H9 (cell line): ENCODE data around the gene CRK. TPM values are rescaled to one million over a fixed set of nuclear protein-coding genes. Genes with fewer than 3 reads are reported as not detected.
A peak's percentile ranks its signal among the peaks of the same experiment; 100 is the strongest.

Experiments used
- DNase-seq: peaks from one replicate; pipeline ENCODE4 v3.0.0-alpha.2; 2017
- H2AFZ ChIP-seq: one replicate; pipeline ENCODE4 v1.6.1; 2013; ENCODE audit warnings: mild to moderate bottlenecking, low read length, control low read depth, moderate library complexity
- H2AK5ac ChIP-seq: 2 replicates; pipeline ENCODE4 v1.6.1; 2013; ENCODE audit warnings: low read length, control low read depth, mixed read lengths; ENCODE audit not compliant: insufficient read length
- H2BK120ac ChIP-seq: one replicate; pipeline ENCODE4 v1.6.1; 2013; ENCODE audit warnings: low read depth, mild to moderate bottlenecking, low read length, control low read depth, inconsistent platforms; ENCODE audit not compliant: poor library complexity, severe bottlenecking
- H2BK12ac ChIP-seq: 2 replicates; pipeline ENCODE4 v1.6.1; 2013; ENCODE audit warnings: low read length, control low read depth, mixed read lengths, low read depth; ENCODE audit not compliant: insufficient read length
- H2BK15ac ChIP-seq: 2 replicates; pipeline ENCODE4 v1.6.1; 2013; ENCODE audit warnings: low read depth, low read length, control low read depth
- H2BK20ac ChIP-seq: one replicate; pipeline ENCODE4 v1.6.1; 2013; ENCODE audit warnings: low read depth, mild to moderate bottlenecking, low read length, control low read depth, inconsistent platforms; ENCODE audit not compliant: poor library complexity, severe bottlenecking
- H2BK5ac ChIP-seq: 2 replicates; pipeline ENCODE4 v1.6.1; 2013; ENCODE audit warnings: low read length, control low read depth, mixed read lengths; ENCODE audit not compliant: insufficient read length
- H3K14ac ChIP-seq: 2 replicates; pipeline ENCODE4 v1.6.1; 2013; ENCODE audit warnings: low read length, control low read depth; ENCODE audit not compliant: insufficient read depth
- H3K18ac ChIP-seq: 2 replicates; pipeline ENCODE4 v1.6.1; 2013; ENCODE audit warnings: low read depth, mild to moderate bottlenecking, mixed read lengths, low read length, control low read depth; ENCODE audit not compliant: insufficient read length
- H3K23ac ChIP-seq: 2 replicates; pipeline ENCODE4 v1.6.1; 2013; ENCODE audit warnings: low read length, control low read depth, mixed read lengths, low read depth; ENCODE audit not compliant: insufficient read length
- H3K23me2 ChIP-seq: 2 replicates; pipeline ENCODE4 v1.6.1; 2013; ENCODE audit warnings: low read depth, mild to moderate bottlenecking, mixed read lengths, low read length, control low read depth; ENCODE audit not compliant: insufficient read length, poor library complexity, severe bottlenecking
- H3K27ac ChIP-seq: 2 replicates; pipeline ENCODE4 v1.5.1; 2013; ENCODE audit warnings: low read length, control low read depth, mixed read lengths, low read depth; ENCODE audit not compliant: insufficient read length
- H3K27me3 ChIP-seq: 2 replicates; pipeline ENCODE4 v1.6.1; 2013; ENCODE audit warnings: low read length, control low read depth, inconsistent platforms; ENCODE audit not compliant: insufficient read depth
- H3K4ac ChIP-seq: 2 replicates; pipeline ENCODE4 v1.6.1; 2013; ENCODE audit warnings: low read depth, mild to moderate bottlenecking, control low read depth, inconsistent platforms, low read length, moderate library complexity
- H3K4me1 ChIP-seq: 2 replicates; pipeline ENCODE4 v1.6.1; 2013; ENCODE audit warnings: low read length, control low read depth, inconsistent platforms; ENCODE audit not compliant: insufficient read depth
- H3K4me2 ChIP-seq: 2 replicates; pipeline ENCODE4 v1.6.1; 2013; ENCODE audit warnings: low read length, control low read depth, mixed read lengths; ENCODE audit not compliant: insufficient read length, insufficient read depth
- H3K56ac ChIP-seq: 2 replicates; pipeline ENCODE4 v1.6.1; 2013; ENCODE audit warnings: low read depth, mild to moderate bottlenecking, mixed read lengths, low read length, control low read depth; ENCODE audit not compliant: insufficient read length
- H3K79me1 ChIP-seq: 2 replicates; pipeline ENCODE4 v1.6.1; 2013; ENCODE audit warnings: low read depth, mild to moderate bottlenecking, moderate library complexity, low read length, control low read depth, inconsistent platforms; ENCODE audit not compliant: insufficient read depth, poor library complexity, severe bottlenecking
- H3K79me2 ChIP-seq: 2 replicates; pipeline ENCODE4 v1.6.1; 2013; ENCODE audit warnings: low read length, control low read depth, inconsistent platforms; ENCODE audit not compliant: insufficient read depth
- H3K9ac ChIP-seq: 2 replicates; pipeline ENCODE4 v1.6.1; 2013; ENCODE audit warnings: low read length, control low read depth, mixed read lengths; ENCODE audit not compliant: insufficient read length; ENCODE audit errors: extremely low read depth
- H3K9me3 ChIP-seq: one replicate; pipeline ENCODE4 v1.6.1; 2013; ENCODE audit warnings: low read depth, low read length, inconsistent platforms; ENCODE audit not compliant: control insufficient read depth
- H3T11ph ChIP-seq: one replicate; pipeline ENCODE4 v1.6.1; 2013; ENCODE audit warnings: mild to moderate bottlenecking, low read length, control low read depth, inconsistent platforms
- H4K20me1 ChIP-seq: one replicate; pipeline ENCODE4 v1.6.1; 2013; ENCODE audit not compliant: control insufficient read depth, insufficient read length, insufficient read depth
- H4K5ac ChIP-seq: 2 replicates; pipeline ENCODE4 v1.6.1; 2013; ENCODE audit warnings: low read depth, mild to moderate bottlenecking, mixed read lengths, low read length, control low read depth; ENCODE audit not compliant: insufficient read length
- H4K8ac ChIP-seq: replicated peaks from 2 replicates; pipeline ENCODE4 v1.6.1; 2013; ENCODE audit warnings: low read length, control low read depth, mixed read lengths, low read depth; ENCODE audit not compliant: insufficient read length
- H4K91ac ChIP-seq: 2 replicates; pipeline ENCODE4 v1.6.1; 2013; ENCODE audit warnings: low read depth, mild to moderate bottlenecking, moderate library complexity, mixed read lengths, low read length, control low read depth; ENCODE audit not compliant: insufficient read length
- H3K27ac Mint-ChIP-seq, 3 experiments: 2 replicates in 2 of 3; 3 replicates in 1 of 3; pipeline ENCODE4 v1.8.0; 2020 to 2021; ENCODE audit warnings: mixed read lengths in 3 of 3, mild to moderate bottlenecking in 1 of 3, moderate library complexity in 1 of 3
- H3K27me3 Mint-ChIP-seq: 2 replicates; pipeline ENCODE4 v1.8.0; 2021; ENCODE audit warnings: low read depth, mild to moderate bottlenecking, moderate library complexity, mixed read lengths
- H3K36me3 Mint-ChIP-seq, 3 experiments: 2 replicates in 2 of 3; 3 replicates in 1 of 3; pipeline ENCODE4 v1.8.0; 2020 to 2021; ENCODE audit warnings: low read depth in 3 of 3, mixed read lengths in 3 of 3; ENCODE audit not compliant: insufficient read depth in 1 of 3
- H3K4me1 Mint-ChIP-seq, 2 experiments: 2 replicates each; pipeline ENCODE4 v1.8.0; 2020; ENCODE audit warnings: mixed read lengths in 2 of 2
- H3K4me3 Mint-ChIP-seq, 2 experiments: 2 replicates in 1 of 2; 3 replicates in 1 of 2; pipeline ENCODE4 v1.8.0; 2020 to 2021; ENCODE audit warnings: mild to moderate bottlenecking in 2 of 2, mixed read lengths in 2 of 2, moderate library complexity in 1 of 2
- H3K9me3 Mint-ChIP-seq, 2 experiments: 2 replicates in 1 of 2; 3 replicates in 1 of 2; pipeline ENCODE4 v1.8.0; 2020; ENCODE audit warnings: mild to moderate bottlenecking in 2 of 2, mixed read lengths in 2 of 2, moderate library complexity in 1 of 2
- CTCF ChIP-seq: fragments of 200-600 bp; sonication (generic); conservative IDR thresholded peaks from 3 replicates; pipeline ENCODE4 v1.8.0; 2021; ENCODE audit warnings: antibody characterized with exemption, mild to moderate bottlenecking
- WGBS: extraction: QIAGEN DNeasy Blood & Tissue Kit; methylation state at CpG from one replicate; pipeline ENCODE4 v1.1.7; 2013; ENCODE audit warnings: missing lambda C conversion rate, low lambda C conversion rate, mixed read lengths; ENCODE audit not compliant: insufficient read length; ENCODE audit errors: extremely low coverage; 5-methylcytosine and 5-hydroxymethylcytosine counted together
- total RNA-seq: library from RNA; stranded (reverse); gene quantifications from 2 replicates; pipeline ENCODE4 v1.2.1, GENCODE V29; 2021

The CRK gene
- total RNA-seq, 1 experiment from 2014 or later: 58.9 TPM

- peaks cover 29 to 61% (median 50%) of the 10 kb centered on the region in 3 experiments for H3K36me3 Mint-ChIP-seq
- WGBS: no CpG with 5 or more reads among the region's 3 CpGs
These were observed 20.7 kb downstream of the CRK start for GRCh38 chr17:1435326-1435725.

More at GRCh38 chr17:1435326-1435725, 20.7 kb downstream of the CRK start:
- no peak overlapping the region for H3K27ac ChIP-seq
- peaks cover 7% of the 10 kb centered on the region for H3K79me1 ChIP-seq
- H3K18ac ChIP-seq: no peak overlapping the region
- H3K23ac ChIP-seq: no peak overlapping the region
- no peak overlapping the region for H2BK5ac ChIP-seq
- no peak for DNase-seq
- no peak overlapping the region for H4K91ac ChIP-seq
- no peak overlapping the region for H2BK120ac ChIP-seq
- no peaks in the 10 kb centered on the region for H3K9me3 ChIP-seq
- H4K8ac ChIP-seq: no peak overlapping the region
- no peak overlapping the region for H3K9ac ChIP-seq
- no peak overlapping the region for H2AFZ ChIP-seq
- H3T11ph ChIP-seq: no peak overlapping the region
- no peaks in the 10 kb centered on the region for H3K27me3 ChIP-seq
- H3K14ac ChIP-seq: no peak overlapping the region
- H4K20me1 ChIP-seq: no peaks in the 10 kb centered on the region
- H2BK12ac ChIP-seq: no peak overlapping the region
- no peak overlapping the region for H3K4me2 ChIP-seq
- peaks cover 0 to 3% of the 10 kb centered on the region in 2 experiments; a peak in 1 of 5 replicates for H3K9me3 Mint-ChIP-seq
- H3K23me2 ChIP-seq: no peaks in the 10 kb centered on the region
- H3K4me1 ChIP-seq: no peaks in the 10 kb centered on the region
- H3K4ac ChIP-seq: no peak overlapping the region
- H3K56ac ChIP-seq: no peak overlapping the region
- peak overlapping the region in 1 of 3 experiments; percentile 64; a peak in 1 of 7 replicates for H3K27ac Mint-ChIP-seq
- no peak overlapping the region for H3K4me3 Mint-ChIP-seq
- H2BK20ac ChIP-seq: no peak overlapping the region
- no peaks in the 10 kb centered on the region for H3K27me3 Mint-ChIP-seq
- H2AK5ac ChIP-seq: no peak overlapping the region
- no peak overlapping the region for H2BK15ac ChIP-seq
- H3K4me1 Mint-ChIP-seq: 0 out of 4 replicates have a peak, but pooled peaks cover 0 to 3% of the 10 kb centered on the region in 2 experiments
- H3K79me2 ChIP-seq: peaks cover 14% of the 10 kb centered on the region; the same call in 1 of the 2 replicates
- TF ChIP-seq CTCF: no peak
- H4K5ac ChIP-seq: no peak overlapping the region
